ENCODE data around the gene RTL9. TPM values are rescaled to one million over a fixed set of nuclear protein-coding genes. Genes with fewer than 3 reads are reported as not detected.
"Not testable (repeated sequence)": the region's sequence is repeated elsewhere in the genome, so short reads cannot be mapped to it uniquely, and the experiment has no call there.

Gene RTL9
- total RNA-seq, 1 donor from 2014 or later = 1.4 TPM

- Mint-ChIP-seq H3K27ac (no peak overlapping the region), H3K27me3 (no peaks in the 10 kb centered on the region), H3K4me1 (ENCODE audit: low read depth) (no peaks in the 10 kb centered on the region), H3K9me3 (ENCODE audit: low read depth) (no peaks in the 10 kb centered on the region), H3K4me3 (ENCODE audit: low read depth) (no peak overlapping the region), H3K36me3 (ENCODE audit: insufficient read depth) (no peaks in the 10 kb centered on the region)
- DNase-seq (ENCODE audit: low spot score, unreplicated experiment) = no peak
- no peak for TF ChIP-seq CTCF (IDR thresholded peaks at IDR 0.05; ENCODE audit: unreplicated experiment)
Observed at GRCh38 chrX:110327336-110327735, 31.3 kb upstream of the RTL9 start.

- not testable (repeated sequence) for H3K4me3 Mint-ChIP-seq (ENCODE audit: low read depth); H3K9me3 Mint-ChIP-seq (ENCODE audit: low read depth); H3K4me1 Mint-ChIP-seq (ENCODE audit: low read depth); DNase-seq (ENCODE audit: low spot score, unreplicated experiment); H3K36me3 Mint-ChIP-seq (ENCODE audit: insufficient read depth); H3K27me3 Mint-ChIP-seq; H3K27ac Mint-ChIP-seq
Observed at GRCh38 chrX:110328613-110329012, 30.0 kb upstream of the RTL9 start.

- TF ChIP-seq CTCF (IDR thresholded peaks at IDR 0.05; ENCODE audit: unreplicated experiment) = no peak
- Mint-ChIP-seq H3K27me3 (no peaks in the 10 kb centered on the region), H3K9me3 (ENCODE audit: low read depth) (no peaks in the 10 kb centered on the region), H3K4me3 (ENCODE audit: low read depth) (no peak overlapping the region), H3K27ac (no peak overlapping the region), H3K36me3 (ENCODE audit: insufficient read depth) (no peaks in the 10 kb centered on the region), H3K4me1 (ENCODE audit: low read depth) (no peaks in the 10 kb centered on the region)
- DNase-seq (ENCODE audit: low spot score, unreplicated experiment) = no peak
Observed at GRCh38 chrX:110331444-110332030, 27.1 kb upstream of the RTL9 start.

- not testable (repeated sequence) for H3K4me3 Mint-ChIP-seq (ENCODE audit: low read depth)
Observed at GRCh38 chrX:110333458-110333857, 25.2 kb upstream of the RTL9 start.

GRCh38 chrX:110338935-110339334, 19.7 kb upstream of the RTL9 start:
- no peak overlapping the region for H3K27ac Mint-ChIP-seq
- no peaks in the 10 kb centered on the region for H3K36me3 Mint-ChIP-seq (ENCODE audit: insufficient read depth)
- no peaks in the 10 kb centered on the region for H3K27me3 Mint-ChIP-seq
- no peak overlapping the region for H3K4me3 Mint-ChIP-seq (ENCODE audit: low read depth)
- TF ChIP-seq CTCF (IDR thresholded peaks at IDR 0.05; ENCODE audit: unreplicated experiment) = no peak
- DNase-seq (ENCODE audit: low spot score, unreplicated experiment) = no peak
- H3K4me1 Mint-ChIP-seq (ENCODE audit: low read depth) = no peaks in the 10 kb centered on the region
- H3K9me3 Mint-ChIP-seq (ENCODE audit: low read depth) = no peaks in the 10 kb centered on the region

More at GRCh38 chrX:110333458-110333857, 25.2 kb upstream of the RTL9 start:
- H3K27me3 Mint-ChIP-seq; H3K4me1 Mint-ChIP-seq (ENCODE audit: low read depth); H3K9me3 Mint-ChIP-seq (ENCODE audit: low read depth); H3K27ac Mint-ChIP-seq; DNase-seq (ENCODE audit: low spot score, unreplicated experiment); H3K36me3 Mint-ChIP-seq (ENCODE audit: insufficient read depth): not testable (repeated sequence)

GRCh38 chrX:110341189-110342035, 17.2 kb upstream of the RTL9 start:
- no peaks in the 10 kb centered on the region for H3K4me1 Mint-ChIP-seq (ENCODE audit: low read depth)
- no peak overlapping the region for H3K27ac Mint-ChIP-seq

More at GRCh38 chrX:110341189-110342035, 17.2 kb upstream of the RTL9 start:
- Mint-ChIP-seq H3K27me3 (no peaks in the 10 kb centered on the region), H3K9me3 (ENCODE audit: low read depth) (no peaks in the 10 kb centered on the region), H3K36me3 (ENCODE audit: insufficient read depth) (no peaks in the 10 kb centered on the region), H3K4me3 (ENCODE audit: low read depth) (no peak overlapping the region)
- DNase-seq (ENCODE audit: low spot score, unreplicated experiment) = no peak
- no peak for TF ChIP-seq CTCF (IDR thresholded peaks at IDR 0.05; ENCODE audit: unreplicated experiment)
